K562 treated with DMSO at 1 percent for 12 hours (cell line): ENCODE data around the gene SIGLEC1. TPM values are rescaled to one million over a fixed set of nuclear protein-coding genes. Genes with fewer than 3 reads are reported as not detected.

Experiments used
- total RNA-seq: library from RNA; unstranded; fragments of 300-600 nt; gene quantifications from 2 replicates; pipeline ENCODE4 v1.2.3, GENCODE V29; 2022; ENCODE audit not compliant: insufficient read depth

Gene SIGLEC1
- not detected in 2 replicates for total RNA-seq

DNA sequence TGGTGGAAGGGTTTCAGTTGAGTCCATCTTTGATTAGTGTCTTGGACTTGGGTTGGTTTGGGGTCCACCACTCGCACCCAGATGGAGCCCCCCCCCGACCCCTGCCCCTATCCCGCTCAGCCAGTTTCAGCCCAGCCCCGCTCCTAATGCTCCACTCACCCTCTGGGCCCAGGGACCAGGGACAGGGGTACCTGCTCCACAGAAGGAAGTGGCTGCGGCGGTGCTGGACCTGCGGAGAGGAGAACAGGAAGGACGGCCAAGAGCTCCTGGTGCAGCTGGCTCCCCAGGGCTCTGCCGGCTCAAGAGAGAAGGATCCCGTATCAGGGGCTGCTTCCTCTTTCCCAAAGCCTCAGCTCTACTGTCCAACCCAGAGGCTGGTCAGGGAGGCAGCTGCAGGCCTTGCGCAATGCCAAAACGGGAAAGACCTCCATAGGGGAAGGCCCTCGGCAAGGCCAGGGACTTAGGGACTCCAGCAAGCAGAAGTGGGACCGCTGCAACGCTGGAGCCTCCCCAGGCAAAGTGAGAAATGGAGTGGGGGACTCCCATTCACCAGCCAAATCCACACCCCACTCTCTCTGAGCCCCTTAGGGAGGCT, at the start of gene SIGLEC1:
Gene SIGLEC1 (minus strand): TSS at position 322 of the 595 bp plus-strand sequence. CDS start 5,472 bp downstream, outside the sequence.

DNA sequence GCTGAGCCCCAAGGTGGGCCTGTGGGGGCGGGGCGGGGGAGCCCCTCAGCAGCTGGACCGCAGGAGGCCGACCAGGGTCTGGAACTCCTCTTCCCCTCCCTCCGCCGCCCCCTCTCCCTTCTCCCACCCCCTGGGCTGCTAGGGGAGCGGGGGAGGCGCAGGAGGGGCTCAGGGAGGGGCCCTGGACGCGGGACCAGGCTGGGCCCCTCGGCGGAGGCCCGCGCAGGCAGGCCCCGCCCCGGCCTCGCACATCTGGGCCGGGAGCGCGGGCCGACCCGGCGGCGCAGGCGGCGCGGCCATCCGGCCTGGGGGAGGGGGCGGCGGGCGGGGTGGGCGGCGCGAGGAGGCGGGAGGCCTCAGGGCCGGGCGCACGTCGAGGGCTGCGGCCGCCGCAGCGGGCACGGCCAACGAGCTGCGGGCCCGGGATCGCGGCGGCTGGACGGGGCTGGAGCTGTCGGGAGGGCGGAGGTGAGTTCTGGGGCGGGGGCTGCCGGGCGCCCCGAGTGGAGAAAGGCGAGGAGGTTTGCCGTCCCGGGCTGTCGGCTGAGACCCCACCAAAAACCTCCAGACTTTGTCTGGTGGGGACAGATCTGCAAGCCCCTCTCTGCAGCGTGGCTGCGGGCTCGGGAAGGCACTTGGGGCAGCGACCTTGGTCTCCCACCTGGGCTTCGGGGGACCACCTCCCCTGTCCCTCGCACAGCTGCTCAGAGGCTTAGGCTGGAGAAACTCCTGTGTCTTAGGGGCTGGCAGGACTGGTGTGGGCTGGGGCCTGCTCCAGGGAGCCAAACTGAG, 20.1 kb upstream of the SIGLEC1 start, which contains the start of gene HSPA12B:
Gene HSPA12B (plus strand): TSS at position 359 of the 792 bp plus-strand sequence. CDS start 5,990 bp downstream, outside the sequence.

DNA sequence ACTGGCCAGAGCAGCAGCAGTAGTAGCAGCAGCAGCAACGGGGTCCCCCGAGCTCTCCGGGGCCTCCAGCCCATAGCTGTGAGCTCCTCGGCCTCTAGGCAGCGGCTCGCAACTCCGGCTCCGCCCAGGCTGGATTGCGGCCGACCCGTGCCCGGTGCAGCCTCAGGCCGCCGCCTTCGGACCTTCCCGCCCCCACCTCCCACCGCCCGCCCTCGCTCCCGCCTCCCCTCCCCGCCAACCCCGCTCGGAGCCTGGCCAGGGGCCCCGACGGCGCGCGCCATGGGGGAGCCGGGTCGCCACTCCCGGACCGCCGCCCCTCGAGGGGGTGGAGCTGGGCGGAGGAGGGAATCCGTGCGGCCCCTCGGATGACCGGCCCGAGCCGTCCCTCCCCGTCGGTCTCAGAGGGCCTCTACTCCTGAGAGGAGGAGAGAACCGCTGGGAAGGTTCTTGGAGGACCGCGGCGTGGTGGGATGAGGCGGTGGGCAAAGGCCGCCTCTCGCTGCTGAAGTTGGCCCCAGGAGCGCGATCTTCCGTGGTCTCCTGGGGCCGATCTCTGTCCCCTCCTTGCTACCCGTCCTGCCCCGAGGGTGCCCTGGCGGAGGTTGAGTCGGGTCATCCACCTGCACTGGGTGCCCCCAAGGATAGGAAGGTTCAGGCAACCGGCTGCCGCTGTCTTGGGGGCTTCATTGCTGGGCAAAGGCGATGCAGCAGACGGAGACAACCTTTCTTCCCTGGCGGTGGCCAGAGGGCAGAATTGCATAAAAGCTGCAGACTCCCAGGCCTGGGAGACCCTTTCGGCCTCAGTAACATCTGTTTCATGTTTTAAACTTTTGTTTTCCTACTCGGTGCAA, 30.2 kb downstream of the SIGLEC1 start, which contains the start of gene ADAM33:
Gene ADAM33 (minus strand): TSS at position 80 of the 851 bp plus-strand sequence. CDS start 6 bp downstream, at position 74.

DNA sequence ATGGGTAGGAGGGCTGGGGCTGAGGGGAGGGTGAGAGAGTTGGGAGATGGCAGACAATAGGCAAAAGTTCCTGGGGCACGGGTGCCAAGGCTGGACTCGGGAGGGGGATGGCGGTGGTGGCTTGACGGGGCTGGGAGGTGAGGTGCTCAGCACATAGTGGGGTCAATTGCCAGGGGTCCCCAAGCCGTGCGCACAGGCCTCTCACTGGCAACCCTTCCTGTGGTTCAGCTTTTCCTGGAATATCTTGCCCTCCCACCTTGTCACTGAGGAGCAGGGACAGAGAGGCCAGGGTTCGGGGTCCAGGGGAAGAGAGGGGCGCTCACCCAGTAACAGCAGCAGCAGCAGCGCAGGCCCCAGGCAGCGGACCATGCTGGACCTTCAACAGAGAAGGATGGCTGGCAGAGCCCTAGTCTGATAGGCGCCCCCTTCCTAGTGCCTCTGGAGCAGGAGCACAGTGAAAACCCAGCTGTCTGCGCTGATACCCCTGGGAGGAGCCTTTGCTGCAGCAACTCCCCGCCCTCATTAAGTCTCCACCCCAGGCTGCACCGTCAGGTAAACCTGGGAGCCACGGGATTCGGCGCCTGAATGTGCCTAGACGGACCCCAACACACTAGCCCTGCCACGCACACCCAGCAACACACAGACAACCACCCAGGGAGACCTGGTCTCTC, 49.2 kb downstream of the SIGLEC1 start, which contains the start of gene GFRA4:
Gene GFRA4 (minus strand): TSS at position 369 of the 671 bp plus-strand sequence. CDS start 0 bp downstream, at position 369.

Other genes with a start within 250 kb of the SIGLEC1 start
- gene ATRN, start 241.6 kb downstream of the SIGLEC1 start, total RNA-seq: 2.8 and 11.4 TPM in 2 replicates
- not detected in 2 replicates for gene GFRA4, start 49.2 kb downstream of the SIGLEC1 start, total RNA-seq
- gene ADAM33, start 30.6 kb downstream of the SIGLEC1 start, total RNA-seq: not detected in 2 replicates
- gene HSPA12B, start 20.1 kb upstream of the SIGLEC1 start, total RNA-seq: 0.20 TPM in 1 of 2 replicates, not detected in the other
- 25.3 and 26.4 TPM in 2 replicates for gene ADISSP, start 55.2 kb upstream of the SIGLEC1 start, total RNA-seq
- gene SPEF1, start 68.8 kb upstream of the SIGLEC1 start, total RNA-seq: 0.43 TPM in 1 of 2 replicates, not detected in the other
- 46.0 and 46.5 TPM in 2 replicates for gene CENPB, start 74.1 kb upstream of the SIGLEC1 start, total RNA-seq
- 26.9 and 51.7 TPM in 2 replicates for gene CDC25B, start 83.7 kb upstream of the SIGLEC1 start, total RNA-seq
- gene AP5S1, start 107.9 kb upstream of the SIGLEC1 start, total RNA-seq: 7.1 and 9.7 TPM in 2 replicates
- 7.1 and 20.2 TPM in 2 replicates for gene MAVS, start 134.2 kb upstream of the SIGLEC1 start, total RNA-seq
- gene PANK2, start 176.8 kb upstream of the SIGLEC1 start, total RNA-seq: 25.4 and 35.5 TPM in 2 replicates